GM12878 (cell line): Measurements from ENCODE around the gene FGR.

ENCODE experiments used
- EP300 ChIP-seq, 2 experiments: fragments of 150-350 bp in 1 of 2; IDR thresholded peaks; 2 replicates each; pipeline ENCODE4 v1.6.1; 2011 to 2012; ENCODE audit warnings: low read depth in 2 of 2, low read length in 2 of 2, borderline replicate concordance in 1 of 2, improper control_type of control experiment in 1 of 2, inconsistent platforms in 1 of 2; ENCODE audit not compliant: control insufficient read depth in 1 of 2
- RAD51 ChIP-seq: fragments of 450-650 bp; IDR thresholded peaks from 2 replicates; pipeline ENCODE4 v1.6.1; 2016; ENCODE audit warnings: moderate library complexity, mild to moderate bottlenecking, inconsistent platforms

DNA sequence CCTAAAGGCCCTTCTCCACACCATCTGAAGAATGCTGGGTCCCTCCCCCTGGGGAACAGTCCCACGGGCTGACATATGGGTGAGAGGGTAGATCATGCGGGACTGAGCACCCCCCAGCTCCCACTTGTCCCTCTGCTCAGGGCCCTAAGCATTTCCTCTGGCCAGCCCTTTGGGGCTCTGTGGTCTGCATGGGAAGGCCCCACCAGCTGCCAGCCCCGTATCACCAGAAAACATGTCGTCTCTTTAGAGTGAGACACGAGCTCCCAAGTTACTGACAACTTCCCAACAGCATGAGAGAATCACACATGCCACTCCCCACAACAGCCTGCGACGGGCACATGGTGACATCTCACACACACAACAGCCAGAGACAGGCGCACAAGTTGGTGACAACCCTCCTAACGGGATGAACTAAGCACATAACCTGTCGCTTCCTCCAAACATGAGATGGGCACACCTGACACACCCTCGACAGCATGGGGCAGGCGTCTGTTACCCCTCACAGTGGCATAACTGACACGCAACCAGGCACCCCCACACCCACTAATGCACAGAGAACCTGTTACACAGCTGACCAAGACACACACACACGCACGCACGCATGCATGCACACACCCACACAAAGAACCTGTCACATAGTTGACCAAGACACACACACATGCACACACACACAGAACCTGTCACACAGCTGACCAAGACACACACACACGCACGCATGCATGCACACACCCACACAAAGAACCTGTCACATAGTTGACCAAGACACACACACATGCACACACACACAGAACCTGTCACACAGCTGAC, 72.2 kb downstream of the FGR start:
- TF ChIP-seq RAD51 (no peak), EP300 (IDR thresholded peaks at IDR 0.05; ENCODE audit: borderline replicate concordance in 1 of 2, control insufficient read depth in 1 of 2, low read depth in 2 of 2, low read length in 2 of 2) (no peak)
